HG02759 (cell line): ENCODE results near the gene GPR55.
"Not testable (repeated sequence)": the region's sequence is repeated elsewhere in the genome, so short reads cannot be mapped to it uniquely, and the experiment has no call there.

Source experiments
- ATAC-seq: cut with Tn5 transposase; IDR thresholded peaks from one replicate; pipeline ENCODE4 v1.9.1; 2021; ENCODE audit warnings: mild to moderate bottlenecking, moderate library complexity; ENCODE audit not compliant: unreplicated experiment

GPR55 gene

GRCh38 chr2:230924470-230925341 is at the start of gene GPR55:
TSS of gene GPR55 (minus strand) at chr2:230925242. CDS start at chr2:230910962, 14,280 bp downstream.
- peak; percentile 40 for ATAC-seq

- ATAC-seq, result peak; percentile 87
These were observed 49.3 kb upstream of the GPR55 start for GRCh38 chr2:230974096-230974913.

GRCh38 chr2:230972046-230972445 is 47.0 kb upstream of the GPR55 start:
- no peak for ATAC-seq

- no peak for ATAC-seq
These were observed 44.6 kb upstream of the GPR55 start for GRCh38 chr2:230969659-230970015.

- ATAC-seq, result no peak
These were observed 44.0 kb upstream of the GPR55 start for GRCh38 chr2:230968921-230969658.

GRCh38 chr2:230968314-230968713 is 43.3 kb upstream of the GPR55 start:
- ATAC-seq, result not testable (repeated sequence)

GRCh38 chr2:230967113-230967512 is 42.1 kb upstream of the GPR55 start:
- ATAC-seq, result no peak

- no peak for ATAC-seq
These were observed 39.2 kb upstream of the GPR55 start for GRCh38 chr2:230964136-230964730.

- ATAC-seq, result no peak
These were observed 36.0 kb upstream of the GPR55 start for GRCh38 chr2:230961091-230961491.

GRCh38 chr2:230960026-230960425 is 35.0 kb upstream of the GPR55 start:
- ATAC-seq, result no peak

- no peak for ATAC-seq
These were observed 34.0 kb upstream of the GPR55 start for GRCh38 chr2:230958820-230959756.

GRCh38 chr2:230957756-230958391 is 32.8 kb upstream of the GPR55 start:
- no peak for ATAC-seq

GRCh38 chr2:230956827-230957755 is 32.0 kb upstream of the GPR55 start:
- ATAC-seq, result peak; percentile 61

- no peak for ATAC-seq
These were observed 30.2 kb upstream of the GPR55 start for GRCh38 chr2:230955163-230955737.

GRCh38 chr2:230954746-230955145 is 29.7 kb upstream of the GPR55 start:
- ATAC-seq, result no peak

- peak; percentile 37 for ATAC-seq
These were observed 28.8 kb upstream of the GPR55 start for GRCh38 chr2:230953845-230954244.

- ATAC-seq, result no peak
These were observed 27.3 kb upstream of the GPR55 start for GRCh38 chr2:230952226-230952956.
